GM20000 (cell line): ENCODE measurements around the gene COL4A2.

Source experiments
- DNase-seq: peaks from one replicate; pipeline ENCODE4 v3.0.0; 2012; ENCODE audit warnings: low spot score
- TF ChIP-seq, protein P1 (sequence below): IDR thresholded peaks from 2 replicates; pipeline ENCODE4 v1.5.1; 2012; ENCODE audit warnings: mild to moderate bottlenecking, control low read depth; ENCODE audit errors: extremely low read depth, missing control alignments

The COL4A2 gene

GRCh38 chr13:110336681-110337080 is 29.6 kb downstream of the COL4A2 start:
- DNase-seq, result no peak
- TF ChIP-seq, protein P1, sequence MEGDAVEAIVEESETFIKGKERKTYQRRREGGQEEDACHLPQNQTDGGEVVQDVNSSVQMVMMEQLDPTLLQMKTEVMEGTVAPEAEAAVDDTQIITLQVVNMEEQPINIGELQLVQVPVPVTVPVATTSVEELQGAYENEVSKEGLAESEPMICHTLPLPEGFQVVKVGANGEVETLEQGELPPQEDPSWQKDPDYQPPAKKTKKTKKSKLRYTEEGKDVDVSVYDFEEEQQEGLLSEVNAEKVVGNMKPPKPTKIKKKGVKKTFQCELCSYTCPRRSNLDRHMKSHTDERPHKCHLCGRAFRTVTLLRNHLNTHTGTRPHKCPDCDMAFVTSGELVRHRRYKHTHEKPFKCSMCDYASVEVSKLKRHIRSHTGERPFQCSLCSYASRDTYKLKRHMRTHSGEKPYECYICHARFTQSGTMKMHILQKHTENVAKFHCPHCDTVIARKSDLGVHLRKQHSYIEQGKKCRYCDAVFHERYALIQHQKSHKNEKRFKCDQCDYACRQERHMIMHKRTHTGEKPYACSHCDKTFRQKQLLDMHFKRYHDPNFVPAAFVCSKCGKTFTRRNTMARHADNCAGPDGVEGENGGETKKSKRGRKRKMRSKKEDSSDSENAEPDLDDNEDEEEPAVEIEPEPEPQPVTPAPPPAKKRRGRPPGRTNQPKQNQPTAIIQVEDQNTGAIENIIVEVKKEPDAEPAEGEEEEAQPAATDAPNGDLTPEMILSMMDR, result no peak

DNA sequence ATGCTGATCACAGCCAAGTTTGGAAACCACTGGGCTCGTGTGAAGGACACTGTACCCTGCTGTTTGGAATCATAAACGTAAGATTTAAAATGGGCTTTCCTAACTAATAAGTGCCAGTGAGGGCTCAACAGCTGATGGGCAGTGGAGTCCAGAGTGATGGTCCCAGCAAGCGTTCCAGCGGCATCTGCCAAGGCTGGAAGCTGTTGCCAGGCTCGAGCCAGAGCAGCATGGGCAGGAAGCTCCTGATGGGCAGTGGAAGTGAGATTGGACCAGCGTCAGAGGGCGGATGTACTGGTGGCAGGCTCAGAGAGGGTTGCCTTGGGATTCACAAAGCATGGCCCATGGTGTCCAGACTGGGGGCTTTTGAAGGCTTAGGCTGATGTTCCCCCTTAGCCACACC is 30.2 kb downstream of the COL4A2 start:
- DNase-seq, result no peak
- TF ChIP-seq, protein P1, result no peak

DNA sequence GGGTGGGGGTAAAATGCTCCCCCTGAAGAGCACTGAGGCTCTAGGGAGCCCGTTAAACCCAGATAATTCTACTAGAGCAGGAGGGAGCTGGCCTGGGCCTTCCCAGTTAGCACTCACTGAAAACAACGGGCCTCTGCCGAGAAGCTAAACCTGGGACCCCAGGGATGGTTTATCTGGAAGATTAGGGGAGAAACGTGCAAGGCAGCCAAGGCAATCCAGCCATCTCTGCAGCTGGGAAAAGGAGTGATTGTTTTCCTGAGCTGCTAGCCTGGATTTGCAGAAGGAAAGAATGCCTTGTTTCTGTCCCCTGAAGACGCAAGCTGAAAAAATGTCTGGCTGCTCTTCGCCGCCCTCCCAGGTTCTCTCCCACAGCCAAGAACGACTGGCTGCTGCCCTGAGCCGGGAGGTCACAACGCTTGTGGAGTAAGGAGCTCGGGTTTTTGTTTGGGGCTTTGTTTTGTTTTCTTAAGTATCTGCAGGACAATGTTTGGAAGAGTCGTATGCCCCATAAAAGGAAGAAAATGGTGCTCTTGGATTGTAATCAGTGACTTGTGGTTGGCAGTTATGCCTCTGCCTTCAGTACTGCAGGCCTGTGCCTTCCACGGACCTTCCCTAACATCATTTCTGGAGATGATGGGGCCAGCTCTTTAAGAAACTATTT is 31.5 kb downstream of the COL4A2 start:
- TF ChIP-seq, protein P1, result no peak
- no peak for DNase-seq

GRCh38 chr13:110339263-110339662 is 32.2 kb downstream of the COL4A2 start:
- TF ChIP-seq, protein P1, result no peak
- DNase-seq, result no peak

- TF ChIP-seq, protein P1, result no peak
- no peak for DNase-seq
These were observed 33.0 kb downstream of the COL4A2 start for GRCh38 chr13:110339975-110340550.

DNA sequence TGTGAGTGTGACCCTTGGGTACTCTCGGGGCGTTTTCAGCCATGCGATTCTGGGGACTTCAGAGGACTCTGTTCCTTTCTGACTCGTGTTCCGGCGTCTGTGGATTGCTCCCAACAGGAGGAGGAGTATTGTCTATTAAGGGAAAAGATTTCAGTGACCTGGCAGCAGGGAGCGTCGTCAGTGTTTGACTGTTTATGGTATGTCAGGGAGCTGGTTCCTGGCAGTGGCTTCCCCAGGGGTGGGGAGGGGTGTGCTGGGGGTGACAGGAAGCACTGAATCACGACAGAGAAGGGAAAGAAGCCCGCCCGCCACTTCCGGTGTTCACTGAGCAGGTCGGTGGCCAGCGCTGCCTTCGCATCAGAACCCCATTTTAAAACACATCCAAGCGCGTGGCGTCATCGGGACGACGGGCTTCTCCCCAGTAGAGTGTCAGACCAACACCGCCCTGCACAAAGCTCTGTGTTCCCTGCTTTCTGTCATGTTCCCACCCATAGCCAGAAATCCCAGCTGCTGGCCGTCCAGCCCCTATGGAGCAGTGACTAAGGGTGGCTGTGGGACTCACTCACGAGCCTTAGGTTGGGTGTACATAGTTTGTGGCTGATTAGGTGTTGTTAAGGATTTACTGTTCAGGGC is 33.8 kb downstream of the COL4A2 start:
- DNase-seq, result peak; percentile 40
- TF ChIP-seq, protein P1, result no peak
